HUES6 (cell line): ENCODE data around the gene NUP210L.
"Not testable (repeated sequence)": the region's sequence is repeated elsewhere in the genome, so short reads cannot be mapped to it uniquely, and the experiment has no call there.

ENCODE experiments used
- H3K27ac ChIP-seq: 2 replicates; pipeline ENCODE4 v1.7.0; 2013; ENCODE audit warnings: low read depth, mild to moderate bottlenecking, low read length, inconsistent platforms
- H3K27me3 ChIP-seq: 2 replicates; pipeline ENCODE4 v1.6.1; 2013; ENCODE audit warnings: low read length; ENCODE audit not compliant: control insufficient read depth, insufficient read depth
- H3K36me3 ChIP-seq: 2 replicates; pipeline ENCODE4 v1.6.1; 2013; ENCODE audit warnings: low read length; ENCODE audit not compliant: control insufficient read depth, insufficient read depth
- H3K4me1 ChIP-seq: 2 replicates; pipeline ENCODE4 v1.6.1; 2013; ENCODE audit warnings: low read length; ENCODE audit not compliant: control insufficient read depth, insufficient read depth
- H3K4me3 ChIP-seq: 2 replicates; pipeline ENCODE4 v1.5.1; 2013; ENCODE audit warnings: low read depth, low read length
- H3K9ac ChIP-seq: one replicate; pipeline ENCODE4 v1.6.1; 2013; ENCODE audit warnings: mild to moderate bottlenecking, low read length
- H3K9me3 ChIP-seq: 2 replicates; pipeline ENCODE4 v1.6.1; 2013; ENCODE audit warnings: low read depth, low read length; ENCODE audit not compliant: control insufficient read depth, insufficient read depth

The NUP210L gene

DNA sequence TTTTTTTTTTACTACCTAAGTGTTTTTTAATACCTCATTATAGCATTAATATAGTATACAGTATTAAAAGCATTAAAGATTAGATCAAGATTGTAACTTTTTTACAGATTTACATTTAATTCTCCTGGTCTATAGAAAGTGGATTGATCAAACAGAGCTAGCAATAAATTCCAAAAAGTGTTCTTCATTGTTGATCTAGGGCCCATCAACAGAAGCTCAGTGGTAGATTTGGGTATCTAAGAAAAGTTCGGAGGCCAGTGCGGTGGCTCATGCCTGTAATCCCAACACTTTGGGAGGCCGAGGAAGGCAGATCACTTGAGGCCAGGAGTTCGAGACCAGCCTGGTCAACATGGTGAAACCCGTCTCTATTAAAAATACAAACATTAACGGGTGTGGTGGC is 12.5 kb downstream of the NUP210L start:
- Histone ChIP-seq H3K9me3 (no peaks in the 10 kb centered on the region), H3K27me3 (no peaks in the 10 kb centered on the region), H3K36me3 (no peaks in the 10 kb centered on the region), H3K4me1 (no peaks in the 10 kb centered on the region), H3K9ac (no peak overlapping the region), H3K27ac (no peak overlapping the region), H3K4me3 (no peak overlapping the region)

GRCh38 chr1:154141240-154141639 is 13.6 kb downstream of the NUP210L start:
- H3K27ac ChIP-seq: no peak overlapping the region
- H3K4me1 ChIP-seq: no peaks in the 10 kb centered on the region
- no peak overlapping the region for H3K4me3 ChIP-seq
- no peaks in the 10 kb centered on the region for H3K9me3 ChIP-seq
- H3K36me3 ChIP-seq: no peaks in the 10 kb centered on the region
- no peaks in the 10 kb centered on the region for H3K27me3 ChIP-seq
- no peak overlapping the region for H3K9ac ChIP-seq

GRCh38 chr1:154137888-154138287 is 17.0 kb downstream of the NUP210L start:
- H3K4me1 ChIP-seq: no peaks in the 10 kb centered on the region
- H3K4me3 ChIP-seq: no peak overlapping the region
- no peak overlapping the region for H3K9ac ChIP-seq
- no peak overlapping the region for H3K27ac ChIP-seq
- H3K27me3 ChIP-seq: no peaks in the 10 kb centered on the region
- H3K36me3 ChIP-seq: no peaks in the 10 kb centered on the region
- no peaks in the 10 kb centered on the region for H3K9me3 ChIP-seq

GRCh38 chr1:154133256-154133655 is 21.6 kb downstream of the NUP210L start:
- Histone ChIP-seq H3K36me3 (no peaks in the 10 kb centered on the region), H3K9ac (no peak overlapping the region), H3K27me3 (no peaks in the 10 kb centered on the region), H3K9me3 (no peaks in the 10 kb centered on the region), H3K4me3 (no peak overlapping the region), H3K27ac (no peak overlapping the region), H3K4me1 (no peaks in the 10 kb centered on the region)

DNA sequence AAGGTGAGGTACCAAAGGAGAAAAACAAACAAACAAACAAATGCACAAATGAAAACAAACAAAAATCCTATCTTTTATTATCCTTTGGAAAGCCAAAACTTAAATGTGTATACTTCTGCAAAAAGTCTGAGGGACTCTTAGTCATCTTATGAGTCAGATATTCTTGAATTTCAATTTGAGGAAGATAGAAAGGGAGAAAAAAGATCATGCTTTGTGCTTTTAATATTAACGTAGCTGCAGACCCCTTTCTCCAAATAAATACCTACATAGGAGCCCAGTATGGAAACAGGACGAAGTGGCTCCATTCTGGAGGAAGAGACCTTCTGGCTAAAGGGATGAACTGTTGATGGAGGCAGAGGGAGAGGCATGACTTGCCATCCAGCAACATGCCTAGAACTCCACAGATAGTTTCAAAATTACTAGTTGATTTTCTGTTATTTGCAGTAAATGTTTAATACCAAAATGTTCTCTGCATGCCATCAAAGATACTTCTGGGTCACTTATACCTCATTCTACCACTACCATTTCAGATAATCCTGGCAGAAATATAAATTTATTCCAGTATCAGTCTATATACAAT is 25.4 kb downstream of the NUP210L start:
- Histone ChIP-seq H3K9me3 (no peaks in the 10 kb centered on the region), H3K9ac (no peak overlapping the region), H3K36me3 (no peaks in the 10 kb centered on the region), H3K4me1 (no peaks in the 10 kb centered on the region), H3K27ac (no peak overlapping the region), H3K27me3 (no peaks in the 10 kb centered on the region), H3K4me3 (no peak overlapping the region)

GRCh38 chr1:154123205-154123604 is 31.7 kb downstream of the NUP210L start:
- H3K4me1 ChIP-seq, H3K27me3 ChIP-seq, H3K9ac ChIP-seq, H3K36me3 ChIP-seq, H3K27ac ChIP-seq, H3K9me3 ChIP-seq, H3K4me3 ChIP-seq: not testable (repeated sequence)

DNA sequence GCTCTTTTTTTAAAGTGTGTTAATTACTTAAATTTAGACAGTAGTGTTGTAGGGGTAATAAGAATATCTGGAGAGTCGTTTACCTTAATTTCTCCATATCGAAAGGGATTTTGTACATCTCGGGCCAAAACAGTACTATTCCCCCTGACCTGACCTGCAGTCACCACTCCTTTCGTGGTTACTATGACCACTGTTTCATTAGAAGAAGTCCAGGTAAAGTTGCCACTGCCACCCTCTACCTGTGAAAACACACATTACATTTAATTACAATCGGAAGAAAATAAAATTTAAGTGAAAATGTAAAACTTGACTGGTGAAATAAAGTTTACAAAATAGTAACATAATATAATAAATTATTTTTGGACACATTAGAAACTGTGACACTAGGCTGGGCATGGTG is 37.2 kb downstream of the NUP210L start:
- no peaks in the 10 kb centered on the region for H3K27me3 ChIP-seq
- H3K36me3 ChIP-seq: no peaks in the 10 kb centered on the region
- no peak overlapping the region for H3K4me3 ChIP-seq
- no peaks in the 10 kb centered on the region for H3K9me3 ChIP-seq
- H3K9ac ChIP-seq: no peak overlapping the region
- no peaks in the 10 kb centered on the region for H3K4me1 ChIP-seq
- H3K27ac ChIP-seq: no peak overlapping the region

DNA sequence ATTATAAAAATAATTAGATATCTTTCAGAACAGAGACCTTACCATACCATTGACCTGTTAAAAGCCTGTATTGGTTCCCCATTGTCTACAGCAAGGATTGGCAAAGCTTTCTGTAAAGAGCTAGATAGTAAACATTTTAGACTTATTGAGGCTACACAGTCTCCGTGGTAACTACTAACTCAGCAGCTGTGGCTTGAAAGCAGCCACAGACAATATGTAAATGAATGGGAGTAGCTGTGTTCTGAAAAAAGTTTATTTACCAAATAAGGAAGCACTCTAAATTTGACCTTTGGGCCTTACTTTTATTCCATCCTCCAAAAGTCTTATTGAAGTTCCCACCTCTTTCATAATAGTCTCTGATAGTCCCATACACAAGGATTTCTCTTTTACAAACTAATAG is 39.7 kb downstream of the NUP210L start:
- Histone ChIP-seq H3K4me3 (no peak overlapping the region), H3K27ac (no peak overlapping the region), H3K27me3 (no peaks in the 10 kb centered on the region), H3K9me3 (no peaks in the 10 kb centered on the region), H3K9ac (no peak overlapping the region), H3K4me1 (no peaks in the 10 kb centered on the region), H3K36me3 (no peaks in the 10 kb centered on the region)

- H3K4me3 ChIP-seq: no peak overlapping the region
- H3K9ac ChIP-seq: no peak overlapping the region
- H3K27ac ChIP-seq: no peak overlapping the region
- H3K36me3 ChIP-seq: no peaks in the 10 kb centered on the region
- peaks cover 6% of the 10 kb centered on the region for H3K4me1 ChIP-seq
- no peaks in the 10 kb centered on the region for H3K27me3 ChIP-seq
- no peaks in the 10 kb centered on the region for H3K9me3 ChIP-seq
Measured at GRCh38 chr1:154104433-154105082, 50.3 kb downstream of the NUP210L start.

DNA sequence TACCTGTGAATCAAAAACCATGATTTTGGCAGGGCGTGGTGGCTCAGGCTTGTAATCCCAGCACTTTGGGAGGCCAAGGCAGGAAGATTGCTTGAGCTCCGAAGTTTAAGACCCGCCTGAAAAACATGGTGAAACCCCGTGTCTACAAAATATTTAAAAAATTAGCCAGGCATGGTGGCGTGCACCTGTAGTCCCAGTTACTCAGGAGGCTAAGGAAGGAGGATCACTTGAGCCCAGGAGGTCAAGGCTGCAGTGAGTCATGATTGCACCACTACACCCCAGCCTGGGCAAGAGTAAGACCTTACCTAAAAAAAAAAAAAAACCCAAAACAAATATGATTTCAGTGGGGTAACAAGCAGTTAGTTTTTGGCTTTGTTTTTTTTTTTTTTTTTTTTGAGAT is 54.7 kb downstream of the NUP210L start:
- H3K4me3 ChIP-seq, H3K27ac ChIP-seq, H3K9ac ChIP-seq: not testable (repeated sequence)

DNA sequence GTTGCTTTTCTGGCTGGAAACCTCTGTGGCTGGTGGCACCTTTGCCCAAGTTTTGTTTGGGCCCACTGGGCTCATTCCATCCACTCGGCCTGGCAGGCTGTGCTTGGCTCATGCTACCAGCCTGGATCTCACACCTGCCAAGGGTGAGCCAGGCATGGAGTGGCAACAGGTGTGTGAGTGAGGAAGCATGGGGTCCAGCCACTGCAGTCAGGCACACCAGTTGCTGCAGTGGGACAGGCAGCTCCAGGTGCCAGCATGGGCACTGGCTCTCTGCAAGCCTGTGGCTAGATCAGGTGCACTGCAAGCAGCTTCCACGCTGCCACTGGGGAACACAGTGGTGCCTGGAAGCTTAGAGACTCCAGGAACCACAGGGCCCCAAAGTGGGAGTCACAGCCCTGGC is 57.0 kb downstream of the NUP210L start:
- H3K4me3 ChIP-seq: no peak overlapping the region
- H3K27me3 ChIP-seq: no peaks in the 10 kb centered on the region
- H3K27ac ChIP-seq: no peak overlapping the region
- no peaks in the 10 kb centered on the region for H3K4me1 ChIP-seq
- H3K9me3 ChIP-seq: no peaks in the 10 kb centered on the region
- H3K9ac ChIP-seq: no peak overlapping the region
- no peaks in the 10 kb centered on the region for H3K36me3 ChIP-seq

More for the DNA sequence above, 54.7 kb downstream of the NUP210L start:
- not testable (repeated sequence) for H3K9me3 ChIP-seq, H3K4me1 ChIP-seq, H3K27me3 ChIP-seq, H3K36me3 ChIP-seq
